ENCODE results near the gene BANP. TPM values are rescaled to one million over a fixed set of nuclear protein-coding genes. Genes with fewer than 3 reads are reported as not detected.
A peak's percentile ranks its signal among the peaks of the same experiment; 100 is the strongest.
"Not testable (repeated sequence)": the region's sequence is repeated elsewhere in the genome, so short reads cannot be mapped to it uniquely, and the experiment has no call there.

BANP gene
- total RNA-seq, 1 donor from 2014 or later: 19.7 TPM

- not testable (repeated sequence) for DNase-seq (ENCODE audit: low read depth)
Observed at GRCh38 chr16:88045361-88045760, 94.1 kb downstream of the BANP start.

- DNase-seq (ENCODE audit: low read depth): no peak
Observed at GRCh38 chr16:88045820-88046303, 94.6 kb downstream of the BANP start.

- peak; percentile 56 for DNase-seq (ENCODE audit: low read depth)
Observed at GRCh38 chr16:88047462-88047861, 96.2 kb downstream of the BANP start.

GRCh38 chr16:88048985-88049384, 97.8 kb downstream of the BANP start:
- DNase-seq (ENCODE audit: low read depth): no peak

- DNase-seq (ENCODE audit: low read depth): no peak
Observed at GRCh38 chr16:88049561-88050545, 98.6 kb downstream of the BANP start.

- DNase-seq (ENCODE audit: low read depth): no peak
Observed at GRCh38 chr16:88050952-88051660, 99.9 kb downstream of the BANP start.

- DNase-seq (ENCODE audit: low read depth): no peak
Observed at GRCh38 chr16:88052661-88053060, 101.4 kb downstream of the BANP start.

GRCh38 chr16:88053479-88053878, 102.2 kb downstream of the BANP start:
- not testable (repeated sequence) for DNase-seq (ENCODE audit: low read depth)

- DNase-seq (ENCODE audit: low read depth): no peak
Observed at GRCh38 chr16:88055356-88055755, 104.1 kb downstream of the BANP start.

- DNase-seq (ENCODE audit: low read depth): no peak
Observed at GRCh38 chr16:88056212-88056611, 105.0 kb downstream of the BANP start.

GRCh38 chr16:88057656-88058055, 106.4 kb downstream of the BANP start:
- DNase-seq (ENCODE audit: low read depth): no peak

GRCh38 chr16:88058136-88058535, 106.9 kb downstream of the BANP start:
- no peak for DNase-seq (ENCODE audit: low read depth)

GRCh38 chr16:88058817-88059216, 107.6 kb downstream of the BANP start:
- DNase-seq (ENCODE audit: low read depth): no peak

GRCh38 chr16:88059701-88060386, 108.6 kb downstream of the BANP start:
- DNase-seq (ENCODE audit: low read depth): no peak

- DNase-seq (ENCODE audit: low read depth): no peak
Observed at GRCh38 chr16:88060524-88061219, 109.4 kb downstream of the BANP start.

GRCh38 chr16:88061346-88062110, 110.3 kb downstream of the BANP start:
- DNase-seq (ENCODE audit: low read depth): no peak

- DNase-seq (ENCODE audit: low read depth): peak; percentile 78
Observed at GRCh38 chr16:88062341-88063210, 111.3 kb downstream of the BANP start.

GRCh38 chr16:88063211-88063773, 112.1 kb downstream of the BANP start:
- peak; percentile 53 for DNase-seq (ENCODE audit: low read depth)

Data from myocyte (in vitro differentiated cells).